Lung (tissue), 12 donors: ENCODE results near the gene CD82. TPM values are rescaled to one million over a fixed set of nuclear protein-coding genes. Genes with fewer than 3 reads are reported as not detected.

Experiments
- ATAC-seq: fragments of 200-7000 bp; cut with Tn5 transposase; one replicate; pipeline ENCODE4 v1.9.1; 2020; ENCODE audit warnings: moderate number of reproducible peaks; ENCODE audit not compliant: insufficient read depth, low FRiP score
- DNase-seq, 3 donors: peaks; one replicate each; pipeline ENCODE4 v3.0.0-alpha.2; 2013 to 2017
- H3K27ac ChIP-seq, 2 donors: one replicate each; pipeline ENCODE4 v1.5.1; 2013; ENCODE audit warnings: mild to moderate bottlenecking in 2 of 2, moderate library complexity in 2 of 2, control low read depth in 1 of 2, inconsistent platforms in 1 of 2, low read depth in 1 of 2, low read length in 1 of 2
- H3K27me3 ChIP-seq, 3 donors: one replicate each; pipeline ENCODE4 v1.5.1; 2013; ENCODE audit warnings: low read length in 2 of 3; ENCODE audit not compliant: control insufficient read depth in 3 of 3, insufficient read depth in 3 of 3
- H3K36me3 ChIP-seq, 4 donors: one replicate each; pipeline ENCODE4 v1.5.1; 2013; ENCODE audit warnings: low read length in 4 of 4, mild to moderate bottlenecking in 1 of 4, moderate library complexity in 1 of 4; ENCODE audit not compliant: control insufficient read depth in 4 of 4, insufficient read depth in 4 of 4
- H3K4me1 ChIP-seq, 5 donors: one replicate each; pipeline ENCODE4 v1.5.1; 2013; ENCODE audit warnings: low read length in 5 of 5, mild to moderate bottlenecking in 2 of 5, moderate library complexity in 1 of 5; ENCODE audit not compliant: control insufficient read depth in 5 of 5, insufficient read depth in 5 of 5
- H3K4me3 ChIP-seq: one replicate; pipeline ENCODE4 v1.5.1; 2013; ENCODE audit warnings: mild to moderate bottlenecking, control low read depth, moderate library complexity
- H3K9ac ChIP-seq, 2 donors: one replicate each; pipeline ENCODE4 v1.5.1; 2013; ENCODE audit warnings: low read length in 2 of 2, control low read depth in 1 of 2; ENCODE audit not compliant: insufficient read depth in 1 of 2
- H3K9me3 ChIP-seq, 4 donors: one replicate each; pipeline ENCODE4 v1.5.1; 2013; ENCODE audit warnings: low read length in 3 of 4, mild to moderate bottlenecking in 1 of 4, moderate library complexity in 1 of 4; ENCODE audit not compliant: control insufficient read depth in 4 of 4, insufficient read depth in 3 of 4
- CTCF ChIP-seq: IDR thresholded peaks from 2 replicates; pipeline ENCODE4 v1.5.1; 2012; ENCODE audit warnings: mild to moderate bottlenecking; ENCODE audit errors: control extremely low read depth, extremely low read depth
- WGBS, 2 donors: extraction: QIAGEN DNeasy Blood & Tissue Kit; methylation state at CpG; one replicate each; pipeline ENCODE4 v1.1.7; 2013; 5-methylcytosine and 5-hydroxymethylcytosine counted together
- polyA plus RNA-seq, 2 donors: library from polyadenylated mRNA; stranded (reverse); fragments of 200-250 nt; gene quantifications; one replicate each; pipeline ENCODE4 v1.2.1, GENCODE V29; 2013
- total RNA-seq, 2 donors: library from RNA; depleted of rRNA in 1 of 2; stranded (reverse); fragments of >200 nt in 1 of 2; gene quantifications; one replicate each; pipeline ENCODE4 v1.2.1, GENCODE V29; 2014 to 2021
- donor health status: control.
- donor health status: control.
- donor health status: Bipolar disorder and iron deficiency.
- donor health status: healthy.
- donor health status: DM: yes; HTN: yes; CAD: no.

Gene CD82
- total and polyA plus RNA-seq, 4 donors: 63.3 to 237 (median 190) TPM

GRCh38 chr11:44609783-44610155 lies 44.3 kb downstream of the CD82 start:
- 49 to 58% methylated on average over 3 of the region's 3 CpGs for whole genome bisulfite sequencing, 2 donors
- H3K4me3 ChIP-seq: no peak overlapping the region
- no peak overlapping the region for H3K9ac ChIP-seq
- no peaks in the 10 kb centered on the region for H3K27me3 ChIP-seq
- TF ChIP-seq CTCF: no peak
- no peak for ATAC-seq
- H3K4me1 ChIP-seq: peaks cover 0 to 30% (median 20%) of the 10 kb centered on the region in 5 donors
- DNase-seq: no peak
- H3K27ac ChIP-seq: peak overlapping the region in 1 of 2 donors; percentile 62
- peaks cover 0 to 3% (median 0%) of the 10 kb centered on the region in 4 donors for H3K9me3 ChIP-seq
- peaks cover 2 to 14% (median 9%) of the 10 kb centered on the region in 4 donors for H3K36me3 ChIP-seq

GRCh38 chr11:44610186-44610955 lies 44.9 kb downstream of the CD82 start:
- H3K27ac ChIP-seq: no peak overlapping the region
- DNase-seq: no peak
- ATAC-seq: no peak
- no peak for TF ChIP-seq CTCF
- peaks cover under 1 to 14% (median 8%) of the 10 kb centered on the region in 4 donors for H3K36me3 ChIP-seq
- H3K9me3 ChIP-seq: peaks cover 0 to 3% (median 0%) of the 10 kb centered on the region in 4 donors
- WGBS, 2 donors: 92 to 95% methylated on average over 9 of the region's 9 CpGs
- no peak overlapping the region for H3K9ac ChIP-seq
- peaks cover 0 to 30% (median 20%) of the 10 kb centered on the region in 5 donors for H3K4me1 ChIP-seq
- no peak overlapping the region for H3K4me3 ChIP-seq
- H3K27me3 ChIP-seq: no peaks in the 10 kb centered on the region

- H3K4me3 ChIP-seq: no peak overlapping the region
- ATAC-seq: no peak
- peaks cover 0 to 30% (median 20%) of the 10 kb centered on the region in 5 donors for H3K4me1 ChIP-seq
- H3K27ac ChIP-seq: no peak overlapping the region
- H3K9me3 ChIP-seq: peaks cover 0 to 3% (median 0%) of the 10 kb centered on the region in 4 donors
- H3K36me3 ChIP-seq: peaks cover 0 to 15% (median 8%) of the 10 kb centered on the region in 4 donors
- H3K9ac ChIP-seq: no peak overlapping the region
- no peaks in the 10 kb centered on the region for H3K27me3 ChIP-seq
- TF ChIP-seq CTCF: no peak
- DNase-seq: no peak
- 86 to 90% methylated on average over 6 of the region's 6 CpGs for WGBS, 2 donors
These were observed 45.6 kb downstream of the CD82 start for GRCh38 chr11:44611088-44611487.
